EL (cell line): ENCODE data around the gene MAFG.

Experiments
- DNase-seq: peaks from one replicate; pipeline ENCODE4 v3.0.0-alpha.2; 2016

MAFG gene

DNA sequence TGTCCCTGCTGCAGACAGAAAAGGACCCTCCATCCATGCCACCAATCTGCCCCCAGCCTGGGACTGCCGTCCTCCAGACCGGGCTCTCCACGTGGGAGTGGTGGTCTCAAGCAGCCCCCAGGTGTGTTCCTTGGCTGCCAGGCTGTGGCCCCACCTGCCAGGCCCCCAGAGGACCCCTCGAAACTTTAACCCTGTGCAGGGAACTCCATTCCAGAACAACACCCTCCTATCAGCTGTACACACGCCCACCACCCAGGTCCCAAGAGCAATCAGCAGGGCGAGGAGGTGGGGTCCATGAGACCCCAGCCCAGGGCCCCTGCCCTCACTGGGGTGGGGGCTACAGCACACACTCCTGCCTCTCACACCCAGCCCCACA lies 8.2 kb upstream of the MAFG start:
- no peak for DNase-seq

DNA sequence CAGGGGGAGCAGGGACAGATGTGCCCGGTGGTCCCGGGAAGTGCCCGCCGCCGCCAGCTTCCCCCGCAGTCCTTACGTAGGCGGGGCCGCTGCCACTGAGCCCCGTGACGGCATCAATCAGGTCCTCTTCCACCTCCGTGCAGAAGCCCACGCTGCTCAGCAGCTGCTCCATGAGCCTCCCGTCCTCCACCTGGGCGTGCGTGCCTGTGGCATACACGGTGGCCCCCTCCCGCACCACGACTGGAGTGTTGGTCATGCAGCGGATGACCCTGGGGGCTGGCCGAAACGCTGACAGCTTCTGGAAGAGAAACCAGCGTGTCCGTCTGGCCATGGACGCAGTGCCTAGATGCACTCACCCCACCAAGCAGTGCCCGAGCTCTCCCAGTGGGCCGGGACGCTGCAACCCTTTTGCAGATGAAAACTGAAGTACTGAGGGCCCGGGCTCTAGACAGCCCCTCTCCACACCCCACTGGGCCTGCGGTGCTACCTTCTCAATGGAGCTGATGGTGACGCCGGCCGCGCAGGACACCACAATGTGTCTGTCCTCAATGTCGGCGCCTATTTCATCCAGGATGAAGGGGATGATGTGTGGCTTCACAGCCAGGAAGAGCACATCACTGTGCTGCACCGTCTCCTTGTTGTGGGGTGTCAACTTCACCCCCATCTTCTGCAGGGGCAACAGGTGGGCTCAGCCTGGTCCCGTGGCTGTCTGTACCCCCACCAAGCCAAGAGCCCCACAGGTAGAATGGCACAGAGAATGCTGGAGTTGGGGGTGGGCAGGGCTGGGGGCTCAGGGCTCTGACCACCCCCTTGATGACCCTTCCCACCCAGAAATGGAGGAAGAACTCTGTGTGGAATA lies 7.5 kb upstream of the MAFG start:
- DNase-seq = no peak

GRCh38 chr17:81934098-81934757 lies 6.7 kb upstream of the MAFG start:
- DNase-seq = no peak

GRCh38 chr17:81933178-81933699 lies 5.7 kb upstream of the MAFG start:
- DNase-seq = no peak

DNA sequence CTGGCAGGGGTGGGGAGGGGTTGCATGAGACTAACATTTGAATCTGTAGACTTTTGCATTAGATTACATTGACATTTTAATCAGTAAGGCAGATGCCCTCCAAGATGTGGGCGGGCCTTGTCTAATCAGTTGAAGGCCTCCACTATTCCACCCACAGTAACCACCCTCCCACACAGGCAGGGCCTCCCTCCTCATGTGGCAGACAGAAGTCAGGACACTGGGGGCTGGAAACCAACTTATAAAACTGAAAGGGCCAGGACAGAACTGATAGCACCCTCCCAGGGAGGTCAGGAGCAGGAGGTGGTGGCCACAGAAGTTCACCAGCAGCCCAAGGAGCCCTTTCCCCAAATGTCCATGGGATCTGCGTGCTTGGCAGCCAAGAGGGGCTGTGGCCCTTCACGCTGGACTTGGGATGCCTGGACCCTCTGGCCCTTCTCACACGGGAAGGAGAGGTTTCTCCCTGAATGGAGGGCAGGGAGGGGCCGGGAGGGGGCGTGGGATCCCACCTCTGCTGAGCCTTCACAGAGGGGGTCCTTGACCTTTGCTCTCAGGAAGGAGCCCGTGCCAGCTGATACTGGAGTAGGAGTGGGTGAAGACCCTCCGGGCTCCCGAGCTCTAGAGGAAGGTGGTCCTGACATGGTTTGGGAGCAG lies 4.9 kb upstream of the MAFG start:
- no peak for DNase-seq

GRCh38 chr17:81931557-81932332 lies 4.2 kb upstream of the MAFG start:
- DNase-seq = no peak

DNA sequence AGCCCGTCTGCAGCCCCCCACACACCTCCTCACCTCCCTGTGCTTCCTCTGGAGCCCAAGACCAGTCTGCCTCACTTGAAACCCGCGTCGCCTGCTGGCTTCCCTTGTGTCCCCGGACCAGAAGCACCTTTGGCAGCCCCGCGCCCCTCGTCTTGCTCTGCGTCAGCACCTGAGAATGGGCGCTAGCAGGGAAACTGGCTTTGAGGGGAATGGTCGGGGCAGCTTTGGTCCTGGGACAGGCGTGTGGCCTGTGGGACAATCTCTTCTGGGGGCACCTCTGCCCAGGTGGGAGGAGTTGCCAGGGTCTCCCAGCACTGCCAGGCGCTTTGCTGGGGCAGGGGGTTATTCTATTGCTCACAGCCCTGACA lies 3.6 kb upstream of the MAFG start:
- DNase-seq = no peak

GRCh38 chr17:81930142-81931125 lies 2.9 kb upstream of the MAFG start:
- no peak for DNase-seq

GRCh38 chr17:81929253-81930141 lies 2.0 kb upstream of the MAFG start:
- no peak for DNase-seq

DNA sequence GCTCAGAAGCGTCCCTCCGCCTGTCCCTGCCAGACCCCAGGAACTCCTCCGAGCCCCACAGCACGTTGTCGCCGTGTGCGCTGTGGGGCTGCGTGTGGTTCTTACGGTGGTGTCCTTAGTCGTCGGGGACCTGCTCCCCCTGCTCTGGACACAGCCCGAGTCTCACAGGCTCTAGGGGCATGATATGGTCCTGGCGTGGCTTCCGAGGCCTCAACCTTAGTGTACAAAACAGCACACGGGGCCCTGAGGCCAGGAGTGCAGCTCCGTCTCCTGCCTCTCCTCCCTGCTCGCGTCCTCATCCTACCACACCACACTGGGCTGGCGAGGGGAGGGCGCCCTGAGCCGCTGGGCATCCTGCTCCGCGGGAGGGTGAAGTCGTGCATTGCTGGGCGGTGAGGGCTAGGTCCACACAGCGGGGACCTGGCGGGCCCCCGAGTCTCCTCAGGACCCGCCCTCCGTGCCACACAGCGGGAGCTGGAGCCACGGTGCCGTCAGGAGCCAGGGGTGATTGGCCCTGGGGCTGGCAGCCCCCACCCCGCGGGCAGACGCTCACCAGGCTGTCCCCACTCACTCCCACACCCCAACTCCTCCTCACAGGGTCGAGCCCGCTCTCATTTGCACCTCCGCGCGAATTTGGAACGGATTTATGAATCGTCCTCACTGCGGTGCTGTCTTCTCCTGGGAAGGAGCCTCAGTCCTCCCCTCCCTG lies 1.2 kb upstream of the MAFG start:
- peak; percentile 32 for DNase-seq

- no peak for DNase-seq
Observed at GRCh38 chr17:81927152-81927652, 333 bp downstream of the MAFG start.

DNA sequence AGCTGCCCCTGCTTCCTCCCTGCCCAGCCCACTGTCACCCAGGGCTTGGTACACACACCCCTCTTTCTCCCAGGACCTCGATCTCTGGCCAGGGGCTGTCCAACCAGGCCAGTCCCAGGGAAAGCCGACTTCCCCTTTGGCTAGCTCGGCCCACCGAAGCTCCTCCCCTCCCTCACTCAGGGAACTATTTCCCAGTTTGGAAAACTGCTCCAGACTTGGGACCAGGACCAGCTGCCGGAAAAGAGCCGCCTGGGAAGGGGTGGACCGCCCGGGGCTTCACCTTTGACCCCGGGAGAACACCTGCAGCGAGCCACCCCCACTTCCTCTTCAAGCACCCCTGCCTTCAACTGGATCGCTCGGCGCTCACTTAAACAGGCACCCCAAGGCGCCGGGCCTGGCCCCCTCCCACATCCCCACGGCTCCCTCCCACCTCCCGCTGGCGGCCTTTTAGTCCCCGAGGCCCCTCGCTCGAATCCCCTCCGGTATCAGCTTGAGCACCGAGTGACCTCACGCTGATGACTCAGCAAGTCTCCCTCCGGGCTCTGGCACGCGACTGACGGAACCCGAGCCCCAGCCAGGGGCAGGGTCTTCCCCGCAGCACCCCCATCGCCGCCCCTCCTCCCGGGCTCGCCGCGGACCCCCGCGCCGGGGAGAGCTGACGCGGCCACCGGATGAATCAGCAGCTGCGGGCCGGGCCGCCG lies 934 bp downstream of the MAFG start:
- DNase-seq = peak; percentile 91

DNA sequence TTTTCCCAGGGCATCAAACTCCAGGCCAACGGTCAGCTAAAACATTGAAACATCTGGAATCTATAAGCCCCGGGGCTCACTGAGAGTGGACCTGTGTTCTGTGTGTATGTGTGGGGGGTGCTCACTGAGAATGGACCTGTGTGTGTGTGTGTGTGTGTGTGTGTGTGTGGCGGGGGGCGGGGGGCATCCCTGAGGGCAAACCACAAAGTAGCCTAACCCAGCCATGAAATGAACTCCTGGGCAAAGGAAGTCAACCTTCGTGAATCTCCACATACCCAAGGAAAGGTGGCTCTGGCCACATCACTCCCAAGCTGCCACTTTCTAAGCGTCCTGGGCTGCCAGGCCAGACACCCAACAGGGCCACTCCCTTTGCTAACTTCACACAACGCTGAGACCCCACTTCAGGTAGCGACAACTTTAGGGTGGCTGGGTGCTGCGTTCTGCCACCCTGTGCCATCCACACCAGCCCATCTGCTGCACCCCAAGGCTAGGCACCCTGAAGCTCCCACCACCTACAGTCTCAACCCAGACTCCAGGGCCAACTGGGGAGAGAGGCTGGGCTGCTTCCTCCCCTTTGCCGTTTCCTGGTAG lies 1.6 kb downstream of the MAFG start:
- DNase-seq = no peak

GRCh38 chr17:81924557-81925532 lies 2.7 kb downstream of the MAFG start:
- no peak for DNase-seq

- DNase-seq = peak; percentile 74
Observed at GRCh38 chr17:81923302-81924260, 4.0 kb downstream of the MAFG start.
